ENCODE results near the gene B3GALT6.

B3GALT6 gene

GRCh38 chr1:1242461-1243265 lies 10.6 kb downstream of the B3GALT6 start:
- TF ChIP-seq CTCF (IDR thresholded peaks at IDR 0.05; ENCODE audit: low read depth, low read length, missing control alignments), result no peak
- no peak for DNase-seq (ENCODE audit: extremely low read depth, low read depth)
- H3K4me3 ChIP-seq (replicated peaks; ENCODE audit: low read depth, low read length), result no peak overlapping the region

GRCh38 chr1:1243266-1243660 lies 11.2 kb downstream of the B3GALT6 start:
- no peak overlapping the region for H3K4me3 ChIP-seq (replicated peaks; ENCODE audit: low read depth, low read length)
- TF ChIP-seq CTCF (IDR thresholded peaks at IDR 0.05; ENCODE audit: low read depth, low read length, missing control alignments), result no peak
- no peak for DNase-seq (ENCODE audit: extremely low read depth, low read depth)

GRCh38 chr1:1243807-1244191 lies 11.8 kb downstream of the B3GALT6 start:
- no peak for DNase-seq (ENCODE audit: extremely low read depth, low read depth)
- TF ChIP-seq CTCF (IDR thresholded peaks at IDR 0.05; ENCODE audit: low read depth, low read length, missing control alignments), result no peak
- no peak overlapping the region for H3K4me3 ChIP-seq (replicated peaks; ENCODE audit: low read depth, low read length)

GRCh38 chr1:1244192-1244811 lies 12.3 kb downstream of the B3GALT6 start:
- H3K4me3 ChIP-seq (replicated peaks; ENCODE audit: low read depth, low read length), result no peak overlapping the region
- DNase-seq (ENCODE audit: extremely low read depth, low read depth), result no peak
- no peak for TF ChIP-seq CTCF (IDR thresholded peaks at IDR 0.05; ENCODE audit: low read depth, low read length, missing control alignments)

- H3K4me3 ChIP-seq (replicated peaks; ENCODE audit: low read depth, low read length), result no peak overlapping the region
- no peak for TF ChIP-seq CTCF (IDR thresholded peaks at IDR 0.05; ENCODE audit: low read depth, low read length, missing control alignments)
- DNase-seq (ENCODE audit: extremely low read depth, low read depth), result no peak
Observed at GRCh38 chr1:1245178-1245816, 13.3 kb downstream of the B3GALT6 start.

GRCh38 chr1:1245817-1246576 lies 14.0 kb downstream of the B3GALT6 start:
- DNase-seq (ENCODE audit: extremely low read depth, low read depth), result no peak
- H3K4me3 ChIP-seq (replicated peaks; ENCODE audit: low read depth, low read length), result no peak overlapping the region
- no peak for TF ChIP-seq CTCF (IDR thresholded peaks at IDR 0.05; ENCODE audit: low read depth, low read length, missing control alignments)

Data from HFF-Myc (cell line).